Duodenal mucosa (tissue), 2 donors: Measurements from ENCODE around the gene SYNGR3.

Experiments used
- H3K27ac ChIP-seq: one replicate; pipeline ENCODE4 v1.7.0; 2013; ENCODE audit warnings: low read depth, low read length
- H3K27me3 ChIP-seq, 2 donors: one replicate each; pipeline ENCODE4 v1.7.0; 2013; ENCODE audit warnings: low read length in 2 of 2, control low read depth in 1 of 2; ENCODE audit not compliant: insufficient read depth in 2 of 2, control insufficient read depth in 1 of 2
- H3K36me3 ChIP-seq, 2 donors: one replicate each; pipeline ENCODE4 v1.7.0; 2013; ENCODE audit warnings: low read length in 2 of 2, control low read depth in 1 of 2; ENCODE audit not compliant: insufficient read depth in 2 of 2, control insufficient read depth in 1 of 2
- H3K4me1 ChIP-seq, 2 donors: one replicate each; pipeline ENCODE4 v1.7.0; 2013; ENCODE audit warnings: low read length in 2 of 2, control low read depth in 1 of 2; ENCODE audit not compliant: insufficient read depth in 2 of 2, control insufficient read depth in 1 of 2
- H3K4me3 ChIP-seq, 2 donors: one replicate each; pipeline ENCODE4 v1.7.0; 2013; ENCODE audit warnings: low read length in 2 of 2, low read depth in 1 of 2
- H3K9ac ChIP-seq, 2 donors: one replicate each; pipeline ENCODE4 v1.7.0; 2013; ENCODE audit warnings: low read length in 2 of 2, low read depth in 1 of 2
- H3K9me3 ChIP-seq, 2 donors: one replicate each; pipeline ENCODE4 v1.7.0; 2013; ENCODE audit warnings: low read length in 2 of 2, control low read depth in 1 of 2; ENCODE audit not compliant: control insufficient read depth in 1 of 2

SYNGR3 gene

GRCh38 chr16:1989209-1990100 lies at the start of gene SYNGR3:
TSS of gene SYNGR3 (plus strand) at chr16:1989970. CDS start at chr16:1990103, 133 bp downstream.
- H3K9me3 ChIP-seq, result no peaks in the 10 kb centered on the region
- no peak within 1 kb of the TSS for H3K27ac ChIP-seq
- peak within 1 kb of the TSS; percentile 48 to 57 for H3K4me3 ChIP-seq
- peaks cover 22 to 26% of the 10 kb centered on the region in 2 donors for H3K27me3 ChIP-seq
- peak within 1 kb of the TSS; percentile 43 to 54 for H3K9ac ChIP-seq
- peaks cover 43 to 45% of the 10 kb centered on the region in 2 donors for H3K4me1 ChIP-seq
- peaks cover 17 to 18% of the 10 kb centered on the region in 2 donors for H3K36me3 ChIP-seq

GRCh38 chr16:1940273-1941161 lies 49.3 kb upstream of the SYNGR3 start:
- Histone ChIP-seq H3K36me3 (peaks cover 14 to 26% of the 10 kb centered on the region in 2 donors), H3K9ac (peak overlapping the region in 1 of 2 donors; percentile 1), H3K4me3 (peak overlapping the region; percentile 28 to 48), H3K4me1 (peaks cover 23 to 36% of the 10 kb centered on the region in 2 donors), H3K27me3 (no peaks in the 10 kb centered on the region), H3K9me3 (no peaks in the 10 kb centered on the region), H3K27ac (no peak overlapping the region)

- no peaks in the 10 kb centered on the region for H3K9me3 ChIP-seq
- no peak overlapping the region for H3K27ac ChIP-seq
- H3K9ac ChIP-seq, result peak overlapping the region in 1 of 2 donors; percentile 1
- H3K36me3 ChIP-seq, result peaks cover 14 to 26% of the 10 kb centered on the region in 2 donors
- peaks cover 23 to 33% of the 10 kb centered on the region in 2 donors for H3K4me1 ChIP-seq
- peak overlapping the region; percentile 86 to 93 for H3K4me3 ChIP-seq
- H3K27me3 ChIP-seq, result no peaks in the 10 kb centered on the region
These were observed 48.4 kb upstream of the SYNGR3 start for GRCh38 chr16:1941162-1942046.

GRCh38 chr16:1942047-1942809 lies 47.5 kb upstream of the SYNGR3 start:
- Histone ChIP-seq H3K27me3 (no peaks in the 10 kb centered on the region), H3K4me3 (peak overlapping the region; percentile 86 to 93), H3K4me1 (peaks cover 23 to 33% of the 10 kb centered on the region in 2 donors), H3K9me3 (no peaks in the 10 kb centered on the region), H3K27ac (no peak overlapping the region), H3K36me3 (peaks cover 14 to 23% of the 10 kb centered on the region in 2 donors), H3K9ac (peak overlapping the region; percentile 74 to 82)

- Histone ChIP-seq H3K4me3 (peak within 1 kb of the TSS; percentile 86 to 93), H3K4me1 (peaks cover 23 to 33% of the 10 kb centered on the region in 2 donors), H3K36me3 (peaks cover 13 to 19% of the 10 kb centered on the region in 2 donors), H3K27me3 (no peaks in the 10 kb centered on the region), H3K9ac (peak within 1 kb of the TSS; percentile 74 to 82), H3K9me3 (no peaks in the 10 kb centered on the region), H3K27ac (peak within 1 kb of the TSS; percentile 66)
These were observed 46.7 kb upstream of the SYNGR3 start, which contains the start of gene MSRB1 for GRCh38 chr16:1942810-1943726. TSS of gene MSRB1 (minus strand) at chr16:1943199. CDS start at chr16:1943156, 43 bp downstream.

GRCh38 chr16:1944612-1945199 lies 45.1 kb upstream of the SYNGR3 start:
- no peak overlapping the region for H3K27ac ChIP-seq
- H3K4me1 ChIP-seq, result peaks cover 23 to 31% of the 10 kb centered on the region in 2 donors
- no peaks in the 10 kb centered on the region for H3K9me3 ChIP-seq
- no peak overlapping the region for H3K4me3 ChIP-seq
- peaks cover 0 to 6% of the 10 kb centered on the region in 2 donors for H3K36me3 ChIP-seq
- no peaks in the 10 kb centered on the region for H3K27me3 ChIP-seq
- no peak overlapping the region for H3K9ac ChIP-seq

GRCh38 chr16:1945559-1946391 lies 44.0 kb upstream of the SYNGR3 start:
- Histone ChIP-seq H3K4me1 (peaks cover 15 to 21% of the 10 kb centered on the region in 2 donors), H3K27me3 (no peaks in the 10 kb centered on the region)

More at GRCh38 chr16:1945559-1946391, 44.0 kb upstream of the SYNGR3 start:
- Histone ChIP-seq H3K36me3 (no peaks in the 10 kb centered on the region), H3K27ac (no peak overlapping the region), H3K4me3 (no peak overlapping the region), H3K9me3 (no peaks in the 10 kb centered on the region), H3K9ac (no peak overlapping the region)
